Stimulated activated CD4-positive, alpha-beta T cell treated with anti-CD3 and anti-CD28 coated beads, TNF-alpha, amount 100 ng/mL, for 4 hours (primary cell): Measurements from ENCODE around the gene LLPH.
A peak's percentile ranks its signal among the peaks of the same experiment; 100 is the strongest.

Source experiments
- DNase-seq, 3 experiments: peaks; one replicate each; pipeline ENCODE4 v3.0.0-alpha.2; 2020; ENCODE audit warnings: low read depth in 3 of 3

The LLPH gene

DNA sequence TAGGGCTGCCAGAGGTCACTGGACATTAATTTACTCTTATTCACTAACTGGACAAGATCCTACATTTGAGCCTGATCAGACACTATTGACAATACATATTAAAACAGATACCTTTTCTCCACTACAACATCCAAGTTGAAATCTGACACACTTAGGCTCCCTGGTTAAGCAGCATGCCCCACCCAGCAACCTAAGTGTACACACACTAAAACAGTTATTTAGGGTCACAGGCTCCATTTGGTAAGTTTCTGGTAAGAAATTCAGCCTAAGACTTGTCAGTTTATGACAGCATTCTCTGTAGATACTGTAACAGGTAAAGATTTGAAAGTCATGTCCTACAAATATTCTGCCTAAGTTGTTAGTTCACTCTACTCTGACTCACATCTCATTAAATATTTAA, 12.3 kb upstream of the LLPH start:
- DNase-seq, result no peak

GRCh38 chr12:66141299-66141698, 10.7 kb upstream of the LLPH start:
- DNase-seq, result no peak

DNA sequence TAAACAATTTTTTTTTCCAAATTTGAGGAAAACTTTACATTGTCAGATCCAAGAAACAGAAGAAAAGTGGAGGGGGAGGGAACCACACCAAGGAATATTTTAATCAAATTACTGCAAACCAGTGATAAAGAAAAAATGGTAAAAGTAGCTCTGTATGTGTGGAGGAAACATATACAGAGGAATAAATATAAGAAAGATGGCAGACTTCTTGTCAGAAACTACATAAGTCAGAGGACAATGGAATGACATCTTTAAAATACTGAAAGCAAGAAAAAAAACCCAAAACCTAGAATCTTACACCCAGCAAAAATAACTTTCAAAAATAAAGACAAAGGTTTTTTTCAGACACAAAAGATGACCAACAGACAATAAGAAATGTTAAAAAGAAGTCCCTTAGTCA, 10.2 kb upstream of the LLPH start:
- DNase-seq, result no peak

GRCh38 chr12:66139328-66139727, 8.8 kb upstream of the LLPH start:
- DNase-seq, result no peak

DNA sequence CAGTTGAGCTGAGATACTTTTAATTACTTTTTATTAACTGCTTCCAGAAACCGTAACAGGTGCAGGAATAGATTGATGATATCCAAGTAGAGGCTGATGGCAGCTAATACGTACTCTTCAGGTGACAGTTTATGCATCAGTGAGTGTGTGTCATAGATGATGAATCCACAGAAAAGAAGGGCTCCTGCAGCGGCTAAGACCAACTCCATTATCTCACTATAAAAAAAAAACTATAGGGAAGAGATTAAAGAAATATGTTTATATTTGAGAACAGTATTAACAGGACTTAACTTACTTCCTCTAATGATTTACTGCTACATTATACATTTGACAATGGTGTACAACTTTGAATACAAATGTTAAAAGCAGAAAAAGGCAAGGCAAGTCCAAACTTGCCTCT, 7.4 kb upstream of the LLPH start:
- no peak for DNase-seq

GRCh38 chr12:66132408-66132807, 1.9 kb upstream of the LLPH start:
- no peak for DNase-seq

GRCh38 chr12:66131067-66131688, 628 bp upstream of the LLPH start:
- no peak for DNase-seq

- no peak for DNase-seq
These were observed 650 bp downstream of the LLPH start for GRCh38 chr12:66129934-66130266.

- no peak for DNase-seq
These were observed 2.9 kb downstream of the LLPH start for GRCh38 chr12:66127650-66128049.

- DNase-seq, result no peak
These were observed 10.1 kb downstream of the LLPH start for GRCh38 chr12:66120477-66120876.

DNA sequence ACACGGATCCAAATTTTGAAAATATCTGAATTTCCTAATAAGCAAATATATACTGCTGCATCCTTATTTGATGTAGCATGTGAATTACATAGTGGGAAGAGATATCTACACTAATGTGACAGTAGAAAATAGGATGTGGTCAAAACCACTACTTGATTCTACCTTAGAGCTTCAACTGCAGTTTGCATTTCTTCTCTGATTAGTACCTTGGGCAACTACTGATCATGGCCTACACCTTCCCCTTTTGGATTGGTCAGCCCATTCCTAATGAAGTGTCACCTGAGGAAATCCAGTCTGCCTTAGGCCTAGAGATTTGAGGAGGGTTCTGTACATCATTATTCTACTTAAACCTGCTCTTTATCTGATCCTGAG, 10.7 kb downstream of the LLPH start:
- DNase-seq, result no peak

DNA sequence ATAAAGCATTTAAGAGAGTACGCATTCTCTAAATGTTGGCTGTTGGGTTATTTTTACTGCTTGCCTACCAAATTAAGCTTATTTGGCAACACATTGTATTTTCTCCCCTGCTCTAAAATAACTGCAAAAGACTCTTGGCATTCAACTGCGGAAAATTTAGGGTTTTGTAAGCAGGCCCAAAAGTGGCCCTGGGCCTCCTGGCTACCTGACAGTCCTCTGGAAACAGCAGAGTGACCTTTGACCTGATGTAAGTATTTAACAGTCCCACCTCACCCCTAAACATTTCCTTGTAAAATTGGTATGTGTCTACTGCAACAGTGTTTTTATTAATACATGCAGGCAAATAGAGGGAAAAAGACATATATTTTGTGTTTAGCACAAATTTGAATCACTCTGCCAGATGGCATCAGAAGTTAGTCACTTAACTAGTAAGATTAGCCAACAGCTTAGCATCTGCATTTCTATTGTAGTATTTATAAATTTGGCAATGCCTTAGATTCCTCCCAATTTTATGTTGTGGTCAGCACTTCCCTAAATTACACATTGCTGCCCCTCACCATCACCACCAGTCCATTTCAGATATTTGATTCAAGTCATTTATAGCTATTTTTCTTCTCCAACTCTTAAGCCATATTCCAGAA, 11.2 kb downstream of the LLPH start:
- no peak for DNase-seq

GRCh38 chr12:66118240-66118891, 12.2 kb downstream of the LLPH start:
- DNase-seq, result no peak

DNA sequence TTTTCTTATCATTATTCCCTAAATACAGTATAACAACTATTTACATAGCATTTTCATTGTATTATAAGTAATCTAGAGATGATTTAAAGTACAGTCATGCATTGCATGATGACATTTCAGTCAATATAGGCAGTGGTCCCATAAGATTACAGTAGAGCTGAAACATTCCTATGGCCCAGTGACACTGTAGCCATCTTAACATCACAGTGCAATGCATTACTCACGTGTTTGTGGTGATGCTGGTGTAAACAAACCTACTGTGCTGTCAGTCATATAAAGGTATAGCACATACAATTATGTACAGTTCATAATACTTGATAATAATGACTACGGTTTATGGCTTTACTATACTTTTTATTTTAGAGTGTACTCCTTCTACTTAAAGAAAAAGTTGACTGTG, 13.3 kb downstream of the LLPH start:
- DNase-seq, result no peak

GRCh38 chr12:66115071-66115600, 15.4 kb downstream of the LLPH start:
- DNase-seq, result no peak

DNA sequence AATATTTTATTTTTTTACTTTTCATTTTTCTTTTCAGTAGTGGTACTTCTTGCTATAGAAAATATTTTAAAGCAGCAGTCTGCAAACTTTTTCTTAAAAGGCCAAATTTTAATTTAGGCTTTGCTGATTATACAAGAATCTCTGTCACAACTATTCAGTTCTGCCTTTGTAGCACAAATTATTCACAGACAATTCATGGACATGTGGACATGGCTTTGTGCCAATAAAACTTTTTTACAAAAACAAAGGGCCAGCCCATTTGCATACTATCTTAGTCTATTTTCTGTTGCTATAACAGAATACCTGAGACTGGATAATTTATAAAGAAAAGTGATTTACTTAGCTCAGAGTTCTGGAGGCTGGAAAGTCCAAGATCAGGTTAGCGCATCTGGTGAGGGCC, 17.1 kb downstream of the LLPH start:
- DNase-seq, result no peak

DNA sequence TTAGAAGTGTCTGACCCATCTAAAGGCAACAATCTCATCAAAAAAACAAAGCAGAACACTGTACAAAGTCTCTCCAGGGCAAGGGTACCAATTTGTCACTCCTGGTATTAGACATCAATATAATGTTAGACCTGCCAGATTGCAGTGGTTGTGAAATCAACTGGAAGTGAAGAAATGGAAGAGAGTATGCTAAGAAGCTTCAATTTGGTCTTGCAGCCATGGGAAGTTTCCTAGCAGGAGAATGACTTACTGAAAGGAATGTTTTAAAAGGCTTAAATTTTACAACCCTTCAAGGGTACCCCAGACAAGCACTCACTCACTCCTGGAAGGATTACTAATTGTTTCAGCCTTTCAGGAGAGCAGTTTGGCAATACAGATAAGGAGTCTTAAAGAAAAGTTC, 18.9 kb downstream of the LLPH start:
- no peak for DNase-seq

- no peak for DNase-seq
These were observed 21.5 kb downstream of the LLPH start for GRCh38 chr12:66109056-66109455.

DNA sequence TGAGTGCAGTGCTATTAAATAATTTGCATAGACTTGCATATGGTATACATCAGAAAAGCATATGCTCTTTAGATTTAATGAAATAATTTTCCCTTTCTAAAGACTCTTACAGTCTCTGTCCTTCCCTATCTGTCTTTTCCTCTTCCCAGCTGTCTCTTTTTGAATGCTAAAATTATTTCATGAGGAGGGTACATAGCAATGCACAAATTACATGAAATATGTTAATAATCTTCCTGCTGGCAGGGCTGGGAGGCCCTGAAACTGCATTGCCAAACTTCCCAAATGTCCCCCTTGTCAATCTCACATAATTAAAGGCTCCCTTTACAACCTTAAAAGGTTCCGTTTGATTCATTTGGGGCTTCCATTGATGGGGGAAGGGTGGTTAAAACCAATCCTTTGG, 22.2 kb downstream of the LLPH start:
- DNase-seq, result no peak

DNA sequence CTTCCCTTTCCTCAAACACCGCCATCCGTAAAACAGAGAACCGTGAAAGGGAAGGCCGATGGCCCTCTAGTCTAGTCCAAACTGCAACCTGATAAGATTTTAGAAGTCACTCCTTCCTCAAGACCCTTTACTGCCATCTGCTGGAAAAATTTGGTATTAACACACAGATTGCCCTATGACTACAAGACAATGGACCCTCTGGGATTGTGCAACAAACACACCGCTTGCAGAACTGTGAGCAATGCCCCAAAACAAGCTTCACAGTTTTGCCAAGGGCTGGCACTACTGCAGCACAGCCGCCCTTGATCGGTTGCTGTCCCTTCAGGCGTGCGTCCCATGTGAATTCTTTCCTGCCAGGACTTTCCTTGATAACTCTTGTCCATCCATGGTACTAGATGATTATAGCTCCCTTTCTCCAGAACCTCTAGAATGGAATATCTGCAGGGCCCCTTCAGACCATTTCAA, 23.1 kb downstream of the LLPH start:
- peak in 1 of 3 experiments; percentile 21 for DNase-seq

DNA sequence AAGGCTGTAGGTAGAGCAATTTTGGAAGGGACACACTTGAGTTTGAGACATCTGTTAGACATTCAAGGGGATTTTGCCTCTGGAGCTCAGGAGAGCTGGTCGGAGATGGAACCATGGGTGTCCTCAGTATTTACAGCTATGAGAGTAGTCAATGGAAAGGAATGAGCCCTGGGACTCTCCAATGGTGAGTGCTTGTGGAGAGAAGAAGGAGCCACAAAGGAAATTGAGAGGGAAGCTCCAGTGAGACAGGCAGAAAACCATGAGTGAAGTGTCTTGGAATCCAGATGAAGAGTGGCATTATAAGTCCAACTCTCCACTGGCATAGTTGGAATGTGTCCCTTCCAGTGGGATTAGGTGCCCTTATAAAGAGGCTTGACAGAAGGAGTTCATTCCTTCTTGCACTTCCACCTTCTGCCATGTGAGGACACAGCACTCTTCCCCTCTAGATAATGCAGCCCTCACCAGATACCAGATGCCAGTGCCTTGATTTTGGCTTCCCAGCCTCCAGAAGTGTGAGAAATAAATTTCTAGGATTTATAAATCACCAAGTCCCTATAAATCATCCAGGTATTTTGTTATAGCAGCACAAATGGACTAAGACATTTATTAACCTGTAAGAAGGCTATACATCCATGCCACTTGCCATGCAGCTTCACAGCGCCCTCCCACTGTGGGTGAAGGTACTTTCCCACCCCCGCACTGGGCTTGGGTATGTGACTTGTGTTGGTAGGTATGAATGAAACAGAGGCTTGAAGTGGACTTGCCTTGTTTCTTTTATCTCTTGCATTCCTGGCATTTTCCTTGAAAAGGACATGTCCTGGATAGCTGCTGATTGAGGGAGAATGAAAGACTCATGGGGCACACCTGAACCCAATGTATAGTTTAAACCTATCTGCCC, 27.3 kb downstream of the LLPH start:
- DNase-seq, result no peak

DNA sequence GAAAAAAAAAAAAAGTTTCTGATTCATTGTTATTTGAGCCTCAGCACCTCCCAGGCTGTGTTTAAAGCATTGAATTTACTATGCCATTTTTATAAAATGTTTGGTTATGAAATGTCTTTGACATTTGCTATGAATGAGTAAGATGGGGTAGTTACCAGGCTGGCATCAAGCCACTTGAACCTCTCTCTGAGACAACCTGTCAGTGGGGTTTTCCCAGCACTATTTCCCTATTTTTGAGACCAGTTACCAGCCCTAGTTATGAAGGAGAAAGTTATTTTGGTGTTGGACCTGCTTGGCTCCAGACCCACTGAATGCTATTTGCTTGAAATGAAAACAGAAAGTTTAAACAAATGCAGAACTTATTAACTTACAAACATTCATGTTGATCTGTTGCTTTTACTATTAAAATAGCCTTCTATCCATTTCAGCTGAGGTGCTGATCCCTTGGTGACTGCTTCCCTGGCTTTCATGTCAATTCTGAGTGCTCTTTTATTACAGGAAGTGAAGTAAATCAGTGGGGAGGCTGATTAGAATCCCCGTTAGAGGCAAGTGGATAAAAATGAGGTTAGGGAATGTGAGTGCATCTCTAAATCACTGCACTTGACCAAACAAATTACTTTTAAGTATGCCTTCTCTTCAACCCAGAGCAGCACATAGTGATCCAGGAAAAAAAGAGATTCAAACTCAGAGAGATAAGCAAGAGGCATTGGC, 37.8 kb downstream of the LLPH start:
- no peak for DNase-seq
